ENCODE measurements around the gene MAGI2. TPM values are rescaled to one million over a fixed set of nuclear protein-coding genes. Genes with fewer than 3 reads are reported as not detected.
"Not testable (repeated sequence)": the region's sequence is repeated elsewhere in the genome, so short reads cannot be mapped to it uniquely, and the experiment has no call there.

MAGI2 gene
- total RNA-seq, 1 experiment from 2014 or later, result 1.1 TPM

- DNase-seq (ENCODE audit: extremely low read depth, low read depth), result no peak
Measured at GRCh38 chr7:78605119-78605518, 848.3 kb downstream of the MAGI2 start.

- DNase-seq (ENCODE audit: extremely low read depth, low read depth), result no peak
Measured at GRCh38 chr7:78601728-78602127, 851.7 kb downstream of the MAGI2 start.

- no peak for DNase-seq (ENCODE audit: extremely low read depth, low read depth)
Measured at GRCh38 chr7:78594156-78594555, 859.3 kb downstream of the MAGI2 start.

- DNase-seq (ENCODE audit: extremely low read depth, low read depth), result no peak
Measured at GRCh38 chr7:78588393-78588792, 865.1 kb downstream of the MAGI2 start.

GRCh38 chr7:78587443-78588044 lies 865.9 kb downstream of the MAGI2 start:
- DNase-seq (ENCODE audit: extremely low read depth, low read depth), result peak; percentile 50

- no peak for DNase-seq (ENCODE audit: extremely low read depth, low read depth)
Measured at GRCh38 chr7:78585980-78586379, 867.5 kb downstream of the MAGI2 start.

- DNase-seq (ENCODE audit: extremely low read depth, low read depth), result no peak
Measured at GRCh38 chr7:78578686-78579085, 874.8 kb downstream of the MAGI2 start.

- not testable (repeated sequence) for DNase-seq (ENCODE audit: extremely low read depth, low read depth)
Measured at GRCh38 chr7:78577174-78577952, 876.1 kb downstream of the MAGI2 start.

- DNase-seq (ENCODE audit: extremely low read depth, low read depth), result no peak
Measured at GRCh38 chr7:78576236-78576635, 877.2 kb downstream of the MAGI2 start.

GRCh38 chr7:78571292-78571691 lies 882.2 kb downstream of the MAGI2 start:
- no peak for DNase-seq (ENCODE audit: extremely low read depth, low read depth)

- no peak for DNase-seq (ENCODE audit: extremely low read depth, low read depth)
Measured at GRCh38 chr7:78568690-78569089, 884.8 kb downstream of the MAGI2 start.

- no peak for DNase-seq (ENCODE audit: extremely low read depth, low read depth)
Measured at GRCh38 chr7:78567836-78568235, 885.6 kb downstream of the MAGI2 start.

- DNase-seq (ENCODE audit: extremely low read depth, low read depth), result no peak
Measured at GRCh38 chr7:78565784-78566183, 887.7 kb downstream of the MAGI2 start.

- DNase-seq (ENCODE audit: extremely low read depth, low read depth), result no peak
Measured at GRCh38 chr7:78563191-78563590, 890.3 kb downstream of the MAGI2 start.

- DNase-seq (ENCODE audit: extremely low read depth, low read depth), result no peak
Measured at GRCh38 chr7:78562191-78562590, 891.3 kb downstream of the MAGI2 start.

GRCh38 chr7:78558566-78558965 lies 894.9 kb downstream of the MAGI2 start:
- no peak for DNase-seq (ENCODE audit: extremely low read depth, low read depth)

GRCh38 chr7:78543976-78544375 lies 909.5 kb downstream of the MAGI2 start:
- no peak for DNase-seq (ENCODE audit: extremely low read depth, low read depth)

- no peak for DNase-seq (ENCODE audit: extremely low read depth, low read depth)
Measured at GRCh38 chr7:78542981-78543380, 910.5 kb downstream of the MAGI2 start.

GRCh38 chr7:78542541-78542940 lies 910.9 kb downstream of the MAGI2 start:
- no peak for DNase-seq (ENCODE audit: extremely low read depth, low read depth)

- DNase-seq (ENCODE audit: extremely low read depth, low read depth), result no peak
Measured at GRCh38 chr7:78539825-78540224, 913.6 kb downstream of the MAGI2 start.

GRCh38 chr7:78535655-78536054 lies 917.8 kb downstream of the MAGI2 start:
- DNase-seq (ENCODE audit: extremely low read depth, low read depth), result no peak

- no peak for DNase-seq (ENCODE audit: extremely low read depth, low read depth)
Measured at GRCh38 chr7:78530351-78530750, 923.1 kb downstream of the MAGI2 start.

Measured in NCI-H460 (cell line).